ENCODE data around the gene CTSE.

The CTSE gene

GRCh38 chr1:205967554-205968335 lies 56.0 kb downstream of the CTSE start:
- DNase-seq = no peak

- DNase-seq = peak; percentile 70
Measured at GRCh38 chr1:205965036-205965884, 58.4 kb downstream of the CTSE start.

- DNase-seq = no peak
Measured at GRCh38 chr1:205963352-205964155, 60.1 kb downstream of the CTSE start.

GRCh38 chr1:205962821-205963221 lies 60.9 kb downstream of the CTSE start:
- no peak for DNase-seq

GRCh38 chr1:205961991-205962820 lies 61.5 kb downstream of the CTSE start:
- DNase-seq = no peak

GRCh38 chr1:205961405-205961804 lies 62.3 kb downstream of the CTSE start:
- peak; percentile 32 for DNase-seq

- no peak for DNase-seq
Measured at GRCh38 chr1:205959789-205960188, 63.9 kb downstream of the CTSE start.

Measured in eye (tissue), 1 donor.